Chondrocyte (in vitro differentiated cells): Measurements from ENCODE around the gene KLF12. TPM values are rescaled to one million over a fixed set of nuclear protein-coding genes. Genes with fewer than 3 reads are reported as not detected.

Experiments used
- DNase-seq: peaks from one replicate; pipeline ENCODE4 v3.0.0; 2021; ENCODE audit warnings: mixed read lengths, low spot score
- H3K27ac Mint-ChIP-seq: one replicate; pipeline ENCODE4 v1.8.0; 2021; ENCODE audit warnings: mild to moderate bottlenecking, moderate library complexity, mixed read lengths; ENCODE audit not compliant: unreplicated experiment
- H3K27me3 Mint-ChIP-seq: 2 replicates; pipeline ENCODE4 v1.8.0; 2021; ENCODE audit warnings: low read depth, mixed read lengths
- H3K36me3 Mint-ChIP-seq: 2 replicates; pipeline ENCODE4 v1.8.0; 2021; ENCODE audit warnings: low read depth, mixed read lengths
- H3K4me1 Mint-ChIP-seq: 2 replicates; pipeline ENCODE4 v1.8.0; 2021; ENCODE audit warnings: low read depth, mild to moderate bottlenecking, mixed read lengths
- H3K4me3 Mint-ChIP-seq: one replicate; pipeline ENCODE4 v1.8.0; 2021; ENCODE audit warnings: mild to moderate bottlenecking, moderate library complexity, mixed read lengths; ENCODE audit not compliant: unreplicated experiment
- H3K9me3 Mint-ChIP-seq: 2 replicates; pipeline ENCODE4 v1.8.0; 2021; ENCODE audit warnings: low read depth, mixed read lengths
- CTCF ChIP-seq: fragments of 200-600 bp; sonication (generic); IDR thresholded peaks from 2 replicates; pipeline ENCODE4 v1.5.0; 2021; ENCODE audit warnings: antibody characterized with exemption, mild to moderate bottlenecking, moderate library complexity
- total RNA-seq: library from RNA; stranded (reverse); gene quantifications from 3 replicates; pipeline ENCODE4 v1.2.1, GENCODE V29; 2021

The KLF12 gene
- total RNA-seq, 1 donor from 2014 or later, result 29.0 TPM

GRCh38 chr13:74148352-74148751 is 14.1 kb upstream of the KLF12 start:
- no peaks in the 10 kb centered on the region for H3K36me3 Mint-ChIP-seq
- TF ChIP-seq CTCF, result no peak

GRCh38 chr13:74145249-74145975 is 11.2 kb upstream of the KLF12 start:
- no peak overlapping the region for H3K4me3 Mint-ChIP-seq
- no peaks in the 10 kb centered on the region for H3K9me3 Mint-ChIP-seq
- DNase-seq, result no peak
- no peaks in the 10 kb centered on the region for H3K27me3 Mint-ChIP-seq
- peaks cover 4% of the 10 kb centered on the region for H3K4me1 Mint-ChIP-seq
- TF ChIP-seq CTCF, result no peak
- no peak overlapping the region for H3K27ac Mint-ChIP-seq
- H3K36me3 Mint-ChIP-seq, result no peaks in the 10 kb centered on the region

More at GRCh38 chr13:74148352-74148751, 14.1 kb upstream of the KLF12 start:
- H3K27ac Mint-ChIP-seq, result no peak overlapping the region
- H3K9me3 Mint-ChIP-seq, result no peaks in the 10 kb centered on the region
- peaks cover 4% of the 10 kb centered on the region for H3K4me1 Mint-ChIP-seq
- H3K27me3 Mint-ChIP-seq, result no peaks in the 10 kb centered on the region
- no peak overlapping the region for H3K4me3 Mint-ChIP-seq
- DNase-seq, result no peak

- no peak for TF ChIP-seq CTCF
Measured at GRCh38 chr13:74144269-74144668, 10.1 kb upstream of the KLF12 start.

GRCh38 chr13:74142257-74142656 is 8.1 kb upstream of the KLF12 start:
- TF ChIP-seq CTCF, result no peak
- no peaks in the 10 kb centered on the region for H3K27me3 Mint-ChIP-seq
- H3K4me3 Mint-ChIP-seq, result no peak overlapping the region
- peaks cover 4% of the 10 kb centered on the region for H3K4me1 Mint-ChIP-seq
- H3K36me3 Mint-ChIP-seq, result no peaks in the 10 kb centered on the region
- no peak for DNase-seq
- H3K27ac Mint-ChIP-seq, result no peak overlapping the region
- H3K9me3 Mint-ChIP-seq, result no peaks in the 10 kb centered on the region

More at GRCh38 chr13:74144269-74144668, 10.1 kb upstream of the KLF12 start:
- H3K36me3 Mint-ChIP-seq, result no peaks in the 10 kb centered on the region
- H3K27me3 Mint-ChIP-seq, result no peaks in the 10 kb centered on the region
- no peaks in the 10 kb centered on the region for H3K9me3 Mint-ChIP-seq
- H3K27ac Mint-ChIP-seq, result no peak overlapping the region
- DNase-seq, result no peak
- H3K4me3 Mint-ChIP-seq, result no peak overlapping the region
- H3K4me1 Mint-ChIP-seq, result peaks cover 4% of the 10 kb centered on the region

- Mint-ChIP-seq H3K27me3 (no peaks in the 10 kb centered on the region), H3K9me3 (no peaks in the 10 kb centered on the region), H3K27ac (no peak overlapping the region), H3K36me3 (no peaks in the 10 kb centered on the region), H3K4me1 (no peaks in the 10 kb centered on the region), H3K4me3 (no peak overlapping the region)
- TF ChIP-seq CTCF, result no peak
- no peak for DNase-seq
Measured at GRCh38 chr13:74138241-74138640, 4.0 kb upstream of the KLF12 start.
